Hepatocyte (in vitro differentiated cells): ENCODE results near the gene PTPRN2. TPM values are rescaled to one million over a fixed set of nuclear protein-coding genes. Genes with fewer than 3 reads are reported as not detected.

Experiments used
- DNase-seq: peaks from one replicate; pipeline ENCODE4 v3.0.0-alpha.2; 2016; ENCODE audit warnings: low spot score
- H2AFZ ChIP-seq: fragments of 200-600 bp; sonication (generic); 2 replicates; pipeline ENCODE4 v1.6.0; 2016; ENCODE audit warnings: antibody characterized with exemption, mild to moderate bottlenecking
- H3K27ac ChIP-seq: fragments of 200-600 bp; sonication (generic); 2 replicates; pipeline ENCODE4 v1.5.1; 2016; ENCODE audit warnings: mild to moderate bottlenecking
- H3K27me3 ChIP-seq: fragments of 200-600 bp; sonication (generic); 2 replicates; pipeline ENCODE4 v1.6.1; 2016
- H3K36me3 ChIP-seq: fragments of 200-600 bp; sonication (generic); replicated peaks from 2 replicates; pipeline ENCODE4 v1.5.1; 2016; ENCODE audit warnings: low read depth; ENCODE audit not compliant: insufficient read depth
- H3K4me1 ChIP-seq: fragments of 200-600 bp; sonication (generic); 2 replicates; pipeline ENCODE4 v1.5.1; 2016; ENCODE audit warnings: mild to moderate bottlenecking, moderate library complexity; ENCODE audit not compliant: insufficient read depth
- H3K4me2 ChIP-seq: fragments of 200-600 bp; sonication (generic); 2 replicates; pipeline ENCODE4 v1.6.0; 2016
- H3K4me3 ChIP-seq: fragments of 200-600 bp; sonication (generic); 2 replicates; pipeline ENCODE4 v1.5.1; 2016; ENCODE audit warnings: mild to moderate bottlenecking
- H3K79me2 ChIP-seq: fragments of 200-600 bp; sonication (generic); 2 replicates; pipeline ENCODE4 v1.6.0; 2017; ENCODE audit warnings: mild to moderate bottlenecking
- H3K9me2 ChIP-seq: fragments of 200-600 bp; sonication (generic); replicated peaks from 2 replicates; pipeline ENCODE4 v1.6.0; 2017; ENCODE audit warnings: mild to moderate bottlenecking; ENCODE audit not compliant: insufficient read depth
- H3K9me3 ChIP-seq: fragments of 200-600 bp; sonication (generic); 2 replicates; pipeline ENCODE4 v1.5.1; 2016; ENCODE audit warnings: low read depth, mild to moderate bottlenecking
- H4K20me1 ChIP-seq: fragments of 200-600 bp; sonication (generic); 2 replicates; pipeline ENCODE4 v1.6.0; 2016; ENCODE audit warnings: mild to moderate bottlenecking; ENCODE audit not compliant: insufficient read depth, poor library complexity, severe bottlenecking
- CTCF ChIP-seq: fragments of 200-600 bp; sonication (generic); IDR thresholded peaks from 2 replicates; pipeline ENCODE4 v1.5.1; 2016; ENCODE audit warnings: antibody characterized with exemption, mild to moderate bottlenecking; ENCODE audit not compliant: poor library complexity
- EZH2 ChIP-seq: fragments of 200-600 bp; sonication (generic); IDR thresholded peaks from 2 replicates; pipeline ENCODE4 v1.6.1; 2016; ENCODE audit warnings: antibody characterized with exemption, mild to moderate bottlenecking, borderline replicate concordance
- EZH2phosphoT487 ChIP-seq: fragments of 200-600 bp; sonication (generic); IDR thresholded peaks from one replicate; pipeline ENCODE4 v1.6.1; 2018; ENCODE audit warnings: antibody characterized with exemption, mild to moderate bottlenecking, low read depth, moderate library complexity; ENCODE audit not compliant: unreplicated experiment, severe bottlenecking
- WGBS: methylation state at CpG from one replicate; pipeline ENCODE4 v1.1.6; 2016; ENCODE audit warnings: low lambda C conversion rate; ENCODE audit errors: missing lambda C conversion rate; 5-methylcytosine and 5-hydroxymethylcytosine counted together
- polyA plus RNA-seq: library from polyadenylated mRNA; unstranded; fragments of >200 nt; fragmentation: Nextera tagmentation; extraction: Ambion mirVana; gene quantifications from 2 replicates; pipeline ENCODE4 v1.2.1, GENCODE V29; 2016
- total RNA-seq: library from RNA; depleted of rRNA; stranded (reverse); fragments of >200 nt; gene quantifications from 2 replicates; pipeline ENCODE4 v1.2.3, GENCODE V29; 2014

Gene PTPRN2
- total and polyA plus RNA-seq, 2 experiments from 2014 or later, result 2.1 to 3.3 TPM

- WGBS, result 74% methylated on average over 13 of the region's 13 CpGs
- Histone ChIP-seq H4K20me1 (no peaks in the 10 kb centered on the region), H3K9me2 (no peaks in the 10 kb centered on the region), H3K27ac (no peak overlapping the region), H2AFZ (no peak overlapping the region), H3K79me2 (no peaks in the 10 kb centered on the region), H3K4me3 (no peak overlapping the region), H3K27me3 (no peaks in the 10 kb centered on the region), H3K9me3 (no peaks in the 10 kb centered on the region), H3K36me3 (no peaks in the 10 kb centered on the region), H3K4me2 (no peak overlapping the region), H3K4me1 (no peaks in the 10 kb centered on the region)
- TF ChIP-seq EZH2, result no peak
- TF ChIP-seq EZH2phosphoT487, result no peak
- TF ChIP-seq CTCF, result no peak
- DNase-seq, result no peak
These were observed 46.1 kb downstream of the PTPRN2 start for GRCh38 chr7:158541346-158542010.

- Histone ChIP-seq H4K20me1 (no peaks in the 10 kb centered on the region), H3K36me3 (no peaks in the 10 kb centered on the region), H3K27ac (no peak overlapping the region), H3K27me3 (no peaks in the 10 kb centered on the region), H2AFZ (no peak overlapping the region), H3K9me3 (no peaks in the 10 kb centered on the region), H3K4me1 (no peaks in the 10 kb centered on the region), H3K79me2 (no peaks in the 10 kb centered on the region), H3K4me3 (no peak overlapping the region), H3K9me2 (no peaks in the 10 kb centered on the region), H3K4me2 (no peak overlapping the region)
- 89% methylated on average over 12 of the region's 12 CpGs for WGBS
- TF ChIP-seq CTCF (no peak), EZH2 (no peak), EZH2phosphoT487 (no peak)
- DNase-seq, result no peak
These were observed 47.9 kb downstream of the PTPRN2 start for GRCh38 chr7:158539711-158540146.

GRCh38 chr7:158538156-158538946, 49.3 kb downstream of the PTPRN2 start:
- Histone ChIP-seq H3K9me3 (no peaks in the 10 kb centered on the region), H2AFZ (no peak overlapping the region), H3K4me3 (no peak overlapping the region), H3K79me2 (no peaks in the 10 kb centered on the region), H3K36me3 (no peaks in the 10 kb centered on the region), H3K4me2 (no peak overlapping the region), H3K27me3 (no peaks in the 10 kb centered on the region), H3K27ac (no peak overlapping the region), H3K4me1 (no peaks in the 10 kb centered on the region), H4K20me1 (no peaks in the 10 kb centered on the region), H3K9me2 (no peaks in the 10 kb centered on the region)
- WGBS, result 93% methylated on average over 36 of the region's 36 CpGs
- no peak for TF ChIP-seq EZH2phosphoT487
- TF ChIP-seq EZH2, result no peak
- TF ChIP-seq CTCF, result no peak
- DNase-seq, result no peak
